NCI-H1417 (cell line): Measurements from ENCODE around the gene SLC13A1.
"Not testable (repeated sequence)": the region's sequence is repeated elsewhere in the genome, so short reads cannot be mapped to it uniquely, and the experiment has no call there.

Experiments used
- DNase-seq, 3 experiments: peaks; one replicate each; lab custom pipeline; 2025; lab: John Stamatoyannopoulos, UW

SLC13A1 gene

DNA sequence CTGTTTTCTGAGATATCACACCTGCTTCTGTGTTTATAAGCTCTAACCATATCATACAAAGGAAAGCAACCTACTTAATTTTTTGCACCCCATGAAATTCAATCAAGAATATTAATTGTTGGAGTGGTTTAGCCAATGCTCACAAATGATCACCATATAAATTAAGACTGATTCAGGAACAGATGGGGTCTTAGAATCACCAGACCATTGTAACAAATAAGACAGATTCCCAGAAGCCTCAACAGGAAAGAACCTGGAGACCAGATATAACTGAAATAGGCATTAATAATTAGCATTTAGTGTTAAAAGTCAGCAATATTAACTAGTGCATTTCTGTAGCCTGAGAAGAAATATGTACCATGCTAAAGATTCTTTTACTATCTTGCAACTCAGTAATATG is 73.6 kb downstream of the SLC13A1 start:
- no peak for DNase-seq

DNA sequence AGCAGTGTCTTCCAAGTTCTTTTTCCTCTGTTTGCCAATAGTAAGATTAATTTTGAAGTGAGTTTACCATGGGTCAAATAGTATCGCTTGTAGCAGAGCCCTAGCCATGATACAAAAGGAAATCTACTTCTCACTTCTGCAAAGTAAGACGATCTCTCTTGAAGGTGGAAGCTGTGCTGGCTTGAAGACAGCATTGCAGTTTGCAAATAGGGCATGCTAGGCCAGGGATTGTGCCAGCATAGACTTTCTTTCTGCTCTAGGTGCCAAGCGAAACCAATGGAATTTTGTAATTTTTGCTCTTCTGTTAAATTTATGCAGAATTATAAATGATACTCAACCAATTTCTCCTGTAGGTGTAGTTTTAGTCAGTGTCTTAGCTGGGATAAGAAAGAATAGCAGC is 74.5 kb downstream of the SLC13A1 start:
- no peak for DNase-seq

DNA sequence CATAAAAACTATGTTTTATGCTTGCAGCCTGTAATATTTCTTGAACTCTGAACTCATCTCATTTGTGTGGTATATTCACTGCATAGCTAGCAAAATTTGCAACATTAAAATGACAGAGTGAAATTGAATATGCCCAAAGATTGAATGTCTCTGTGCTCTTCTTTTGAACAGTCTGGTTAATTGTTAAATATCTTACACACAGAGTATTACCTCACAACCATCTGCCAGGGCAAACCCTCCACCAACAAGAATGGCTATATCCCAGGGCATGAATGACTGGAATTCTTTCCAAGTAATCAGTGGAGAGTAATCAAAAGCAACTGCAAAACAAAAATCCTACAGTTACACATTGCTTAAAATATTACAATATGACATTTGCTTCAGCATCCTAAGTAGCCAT is 76.9 kb downstream of the SLC13A1 start:
- DNase-seq, result no peak

DNA sequence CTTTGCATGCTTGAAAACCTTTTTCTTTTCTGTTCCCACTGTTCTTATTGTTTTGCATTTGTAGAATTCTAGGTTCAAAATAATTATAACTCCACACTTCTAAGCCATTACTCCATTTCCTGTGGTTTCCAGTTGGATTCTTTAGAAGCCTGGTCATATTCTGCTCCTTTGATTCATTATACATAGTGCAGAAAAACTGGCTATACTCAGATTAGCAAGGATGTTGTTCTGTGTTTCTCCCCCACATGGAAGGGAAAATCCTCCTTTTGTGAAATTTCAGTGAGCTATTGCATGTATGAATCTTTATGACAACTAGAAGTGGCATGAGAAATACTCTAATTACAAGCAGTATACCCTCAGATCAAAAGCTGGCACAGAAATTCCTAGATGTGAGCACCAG is 79.5 kb downstream of the SLC13A1 start:
- DNase-seq, result no peak

DNA sequence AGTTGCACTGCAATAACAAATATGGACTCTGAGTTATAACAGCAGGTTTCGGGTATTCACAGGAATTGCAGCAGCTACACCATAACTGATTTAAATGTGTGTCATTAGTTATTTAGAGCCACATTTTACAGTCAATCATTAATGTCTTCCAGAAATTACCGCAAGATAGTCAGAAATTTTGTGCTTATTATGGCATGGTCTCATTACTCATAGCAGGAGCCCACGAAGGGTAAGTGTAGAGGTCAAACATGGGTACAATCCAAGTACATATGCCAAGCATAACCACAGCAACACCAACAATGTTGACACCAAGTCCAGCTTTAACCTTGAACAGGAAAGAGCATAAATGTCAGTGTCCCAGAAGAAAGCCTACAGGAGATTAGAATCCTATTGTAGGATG is 84.4 kb downstream of the SLC13A1 start:
- no peak for DNase-seq

DNA sequence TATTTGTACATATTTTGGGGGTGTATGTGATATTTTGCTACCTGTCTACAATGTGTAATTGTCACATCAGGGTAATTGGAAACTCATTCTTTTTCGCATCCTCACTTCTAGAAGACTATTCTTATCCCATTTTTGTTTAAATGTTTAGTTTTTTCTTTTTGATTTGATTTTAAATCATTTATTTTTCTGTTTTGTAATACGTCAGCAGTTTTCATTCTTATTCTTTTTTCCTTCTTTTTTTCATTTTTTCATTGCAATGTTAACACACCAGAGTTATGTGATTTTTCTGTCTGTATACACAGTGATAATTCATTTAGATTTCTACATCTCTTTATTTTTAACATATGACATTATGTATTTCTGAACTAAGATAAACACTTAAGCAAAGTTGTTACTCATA is 85.5 kb downstream of the SLC13A1 start:
- no peak for DNase-seq

DNA sequence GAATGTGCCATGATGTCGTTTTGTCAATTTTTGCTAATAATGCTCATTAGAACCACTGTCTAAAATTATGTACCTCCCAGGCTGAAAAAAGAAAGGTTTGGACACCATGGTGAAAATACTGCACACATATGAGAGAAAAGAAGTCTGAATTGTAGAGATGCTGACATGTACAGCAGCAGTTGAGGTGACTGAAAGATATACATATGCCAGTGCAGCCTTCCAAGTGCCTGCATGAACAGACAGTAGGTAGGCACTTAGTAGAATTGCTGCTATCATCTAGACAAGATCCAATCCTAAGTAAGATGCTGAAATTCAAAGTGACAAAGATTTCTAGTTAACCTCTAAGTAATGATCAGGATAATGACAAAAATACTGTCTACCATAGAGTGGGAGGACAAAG is 86.9 kb downstream of the SLC13A1 start:
- no peak for DNase-seq

DNA sequence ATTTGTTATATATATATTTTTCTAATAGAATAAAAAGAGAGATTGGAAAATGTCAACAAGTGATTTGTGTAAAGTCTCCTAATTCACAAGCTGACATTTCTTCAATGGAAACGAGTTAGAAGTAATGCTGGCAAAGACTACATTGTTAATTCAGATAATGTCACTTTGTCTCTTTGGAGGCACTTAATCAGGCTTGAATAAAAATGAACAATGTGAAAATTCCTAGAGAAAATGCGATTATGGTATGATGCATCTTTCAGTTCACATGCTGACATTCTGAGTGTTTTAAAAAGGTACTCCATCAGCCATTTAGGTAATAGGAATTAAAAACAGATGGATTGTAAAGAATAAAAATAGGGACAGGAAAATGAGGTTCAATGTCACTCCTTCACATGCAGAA is 100.1 kb downstream of the SLC13A1 start:
- DNase-seq, result no peak

DNA sequence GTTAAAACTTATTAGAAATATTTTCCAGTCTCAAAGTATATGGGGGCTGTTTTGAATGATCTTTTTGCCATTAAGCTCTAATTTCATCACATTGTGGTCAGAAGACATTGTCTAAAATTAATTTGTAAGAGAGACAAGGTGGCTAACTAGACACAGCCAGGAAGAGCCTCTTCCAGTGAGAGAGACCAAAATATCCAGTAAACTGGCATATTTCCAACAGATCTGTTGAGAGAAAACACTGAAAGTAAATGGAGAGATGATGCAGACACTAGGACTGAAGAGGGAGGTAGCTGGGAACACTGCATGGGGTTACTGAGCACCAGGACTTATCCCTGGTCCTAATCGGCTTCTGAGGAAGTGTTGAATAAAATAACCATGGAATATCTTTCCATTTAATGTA is 102.8 kb downstream of the SLC13A1 start:
- no peak for DNase-seq

DNA sequence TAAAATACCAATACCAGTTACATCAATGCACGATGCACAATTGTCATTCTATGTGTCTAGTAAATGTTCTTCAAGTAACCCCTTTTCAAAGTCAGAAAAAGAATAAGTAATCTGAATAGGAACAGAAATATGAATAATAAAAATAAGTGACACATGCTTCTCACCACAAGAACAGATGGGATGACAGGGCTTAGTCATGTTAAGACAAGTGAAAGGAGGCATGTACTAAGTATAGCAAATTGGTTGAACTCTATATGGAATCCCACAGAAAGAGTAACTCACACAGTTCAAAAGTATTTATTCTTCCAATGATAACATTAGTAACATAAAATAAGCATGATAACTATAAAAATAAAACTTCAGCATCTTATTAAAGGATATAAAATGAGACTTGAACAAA is 103.3 kb downstream of the SLC13A1 start:
- no peak for DNase-seq

DNA sequence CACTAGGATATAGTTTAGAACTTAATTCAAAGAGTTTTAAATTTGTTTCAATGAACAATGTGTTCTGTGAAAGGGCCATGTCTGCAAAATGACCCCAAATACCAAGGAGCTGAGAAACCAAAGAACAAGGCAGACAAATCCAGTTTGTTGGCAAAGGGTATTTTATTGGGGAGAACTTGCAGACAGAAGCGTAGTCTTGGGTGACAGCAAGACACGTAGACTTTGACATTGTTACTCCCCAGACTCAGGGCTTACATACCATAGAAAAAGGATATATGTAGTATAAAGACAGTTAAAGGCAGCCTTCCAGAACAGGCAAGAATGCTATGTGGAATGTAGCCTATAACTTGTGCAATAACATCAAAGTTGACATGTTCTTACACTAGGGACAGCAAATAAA is 109.3 kb downstream of the SLC13A1 start:
- DNase-seq, result no peak

DNA sequence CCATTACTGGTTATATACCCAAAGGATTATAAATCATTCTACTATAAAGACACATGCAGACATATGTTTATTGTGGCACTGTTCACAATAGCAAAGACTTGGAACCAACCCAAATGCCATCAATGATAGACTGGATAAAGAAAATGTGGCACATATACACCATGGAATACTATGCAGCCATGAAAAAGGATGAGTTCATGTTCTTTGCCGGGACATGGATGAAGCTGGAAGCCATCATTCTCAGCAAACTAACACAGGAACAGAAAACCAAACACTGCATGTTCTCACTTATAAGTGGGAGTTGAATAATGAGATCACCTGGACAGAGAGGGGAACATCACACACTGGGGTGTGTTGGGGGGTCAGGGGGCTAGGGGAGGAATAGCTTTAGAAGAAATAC is 112.9 kb downstream of the SLC13A1 start:
- DNase-seq, result not testable (repeated sequence)

DNA sequence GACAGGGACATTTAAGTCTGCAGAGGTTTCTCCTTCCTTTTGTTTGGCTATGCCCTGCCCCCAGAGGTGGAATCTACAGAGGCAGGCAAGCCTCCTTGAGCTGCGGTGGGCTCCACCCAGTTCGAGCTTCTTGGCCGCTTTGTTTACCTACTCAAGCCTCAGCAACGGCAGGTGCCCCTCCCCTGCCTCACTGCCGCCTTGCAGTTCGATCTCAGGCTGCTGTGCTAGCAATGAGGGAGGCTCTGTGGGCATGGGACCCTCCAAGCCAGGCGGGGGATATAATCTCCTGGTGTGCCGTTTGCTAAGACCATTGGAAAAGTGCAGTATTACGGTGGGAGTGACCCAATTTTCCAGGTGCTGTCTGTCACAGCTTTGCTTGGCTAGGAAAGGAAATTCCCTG is 114.9 kb downstream of the SLC13A1 start:
- not testable (repeated sequence) for DNase-seq

DNA sequence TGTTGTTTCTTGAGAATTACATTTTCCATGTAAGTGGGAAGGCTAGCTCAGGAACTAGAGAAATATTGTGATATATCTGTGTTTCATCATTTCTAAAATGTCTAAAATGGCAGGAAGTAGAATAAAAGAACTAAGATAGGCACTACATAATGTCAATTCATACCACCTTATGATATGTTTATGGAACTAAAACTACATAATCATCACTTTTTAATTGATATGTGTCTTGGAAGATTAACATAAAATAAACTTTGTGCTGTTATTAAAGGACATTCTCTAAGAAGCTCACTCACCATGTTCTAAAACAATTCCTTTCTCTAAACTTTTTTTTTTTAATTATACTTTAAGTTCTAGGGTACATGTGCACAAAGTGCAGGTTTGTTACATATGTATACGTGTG is 120.7 kb downstream of the SLC13A1 start:
- no peak for DNase-seq

DNA sequence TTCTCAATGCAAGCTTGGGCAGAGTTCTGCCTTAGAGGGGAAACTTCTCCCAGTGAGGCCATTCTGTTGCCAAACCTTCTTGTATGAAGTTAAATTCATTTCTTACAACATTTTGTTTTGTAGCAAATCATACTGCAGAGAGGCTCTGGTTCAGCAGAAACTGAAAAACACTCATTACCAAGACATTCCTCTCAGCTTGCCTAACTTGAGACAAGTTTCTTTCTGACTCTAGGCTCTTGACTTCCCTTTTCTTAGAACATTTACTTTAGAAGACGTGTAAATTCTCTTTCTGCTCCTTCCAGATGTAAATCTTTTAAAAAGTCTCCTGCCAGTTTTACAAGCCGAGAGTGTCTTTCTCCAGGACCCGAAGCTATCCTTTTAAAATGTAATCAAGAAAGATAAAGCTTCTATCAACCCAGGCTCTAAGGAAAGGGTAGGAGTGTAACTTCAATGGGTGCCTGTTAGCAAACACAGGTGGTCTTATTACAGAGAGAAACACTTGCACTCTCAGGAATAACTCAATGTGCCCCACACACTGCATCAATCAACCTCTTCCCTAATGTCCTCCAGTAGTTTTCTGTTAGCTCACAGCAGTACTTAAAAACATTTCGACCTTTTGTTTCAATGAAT is 123.8 kb downstream of the SLC13A1 start:
- DNase-seq, result no peak

DNA sequence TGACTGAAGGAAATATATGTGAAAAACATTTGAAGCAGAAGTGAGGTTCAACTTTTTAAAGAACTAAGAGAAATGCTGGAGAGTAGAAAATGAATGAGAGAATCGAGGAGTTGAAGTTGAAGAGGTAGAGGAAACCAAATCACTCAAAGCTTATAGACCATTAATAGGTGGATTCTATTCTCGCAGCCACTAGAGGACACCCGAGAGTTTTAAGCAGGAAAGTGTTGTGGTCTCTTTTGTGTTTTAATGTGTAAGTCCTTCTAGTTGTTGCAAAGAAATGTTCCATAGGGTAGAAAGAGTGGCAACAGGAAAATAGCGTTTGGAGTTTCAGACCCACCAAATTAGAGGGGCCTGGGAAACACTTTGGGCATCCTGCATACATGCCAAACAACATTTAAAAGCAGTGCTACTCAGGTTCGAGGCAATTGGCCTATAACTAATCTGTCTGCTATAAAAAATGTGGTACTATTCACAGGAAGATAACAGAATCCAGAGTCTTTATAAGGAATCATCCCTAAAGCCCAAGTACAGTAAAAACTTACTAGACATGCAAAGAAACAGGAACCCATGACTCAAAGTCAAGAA is 129.0 kb downstream of the SLC13A1 start:
- DNase-seq, result no peak

DNA sequence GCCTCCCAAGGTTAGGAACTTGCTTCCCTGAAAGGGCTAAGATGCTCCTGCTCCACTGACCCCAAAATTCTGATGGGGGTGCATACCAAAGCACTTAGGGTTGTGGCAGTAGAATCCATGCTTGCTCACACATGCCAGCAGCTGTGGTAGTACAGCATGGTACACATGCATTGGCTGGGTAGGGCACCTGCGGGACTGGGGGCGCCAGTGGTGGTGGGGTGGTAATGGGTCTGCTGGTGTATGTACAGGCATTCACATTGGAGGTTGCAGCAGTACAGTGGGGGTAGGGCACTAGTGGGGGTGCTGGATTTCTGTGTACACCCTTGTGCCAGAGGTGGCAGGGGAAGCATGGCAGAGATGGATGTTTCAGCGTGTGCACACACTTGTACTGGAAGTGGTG is 132.0 kb downstream of the SLC13A1 start:
- DNase-seq, result no peak
